ENCODE results near the gene SPEF1.
"Not testable (repeated sequence)": the region's sequence is repeated elsewhere in the genome, so short reads cannot be mapped to it uniquely, and the experiment has no call there.

The SPEF1 gene

GRCh38 chr20:3781153-3781910 is at the start of gene SPEF1:
Gene SPEF1, minus strand, starts transcription at chr20:3781448. Its CDS starts 161 bp downstream, at chr20:3781287.
- DNase-seq, result peak; percentile 90

- not testable (repeated sequence) for DNase-seq
Measured at GRCh38 chr20:3829891-3830290, 48.6 kb upstream of the SPEF1 start.

- DNase-seq, result no peak
Measured at GRCh38 chr20:3828798-3829197, 47.5 kb upstream of the SPEF1 start.

GRCh38 chr20:3826420-3826819 is 45.2 kb upstream of the SPEF1 start:
- DNase-seq, result no peak

- DNase-seq, result no peak
Measured at GRCh38 chr20:3825526-3825925, 44.3 kb upstream of the SPEF1 start.

- DNase-seq, result no peak
Measured at GRCh38 chr20:3823881-3824280, 42.6 kb upstream of the SPEF1 start.

GRCh38 chr20:3821996-3822395 is 40.7 kb upstream of the SPEF1 start:
- DNase-seq, result no peak

GRCh38 chr20:3820901-3821727 is 39.9 kb upstream of the SPEF1 start:
- DNase-seq, result no peak

- peak; percentile 97 for DNase-seq
Measured at GRCh38 chr20:3820048-3820900, 39.0 kb upstream of the SPEF1 start, which contains the start of gene AP5S1. Gene AP5S1, plus strand, starts transcription at chr20:3820547. Its CDS starts 1,571 bp downstream, at chr20:3822118.

- no peak for DNase-seq
Measured at GRCh38 chr20:3819411-3820047, 38.3 kb upstream of the SPEF1 start.

- DNase-seq, result no peak
Measured at GRCh38 chr20:3818155-3819151, 37.2 kb upstream of the SPEF1 start.

- no peak for DNase-seq
Measured at GRCh38 chr20:3815703-3816315, 34.6 kb upstream of the SPEF1 start.

- DNase-seq, result no peak
Measured at GRCh38 chr20:3814928-3815495, 33.8 kb upstream of the SPEF1 start.

- no peak for DNase-seq
Measured at GRCh38 chr20:3813848-3814581, 32.8 kb upstream of the SPEF1 start.

GRCh38 chr20:3812975-3813847 is 32.0 kb upstream of the SPEF1 start:
- DNase-seq, result no peak

- DNase-seq, result no peak
Measured at GRCh38 chr20:3812259-3812681, 31.0 kb upstream of the SPEF1 start.

GRCh38 chr20:3811467-3812258 is 30.4 kb upstream of the SPEF1 start:
- DNase-seq, result peak; percentile 98

GRCh38 chr20:3808544-3808943 is 27.3 kb upstream of the SPEF1 start:
- DNase-seq, result no peak
